BLaER1 treated with 17β-estradiol and CSF1 and Interleukin-3, amounts not matched to agents 10 nM and 100 nM (cell line): ENCODE results near the gene ANKS1A.

Experiments used
- H3K27ac ChIP-seq, 11 experiments: shearing (Covaris generic); formaldehyde crosslinking; 2 replicates each; pipeline ENCODE4 v1.8.1; 2022
- H3K27me3 ChIP-seq, 11 experiments: shearing (Covaris generic); formaldehyde crosslinking; 2 replicates each; pipeline ENCODE4 v1.8.1; 2022
- H3K36me3 ChIP-seq, 11 experiments: shearing (Covaris generic); formaldehyde crosslinking; 2 replicates each; pipeline ENCODE4 v1.8.1; 2022
- H3K4me1 ChIP-seq, 10 experiments: shearing (Covaris generic); formaldehyde crosslinking; 2 replicates each; pipeline ENCODE4 v1.8.1; 2022
- H3K4me2 ChIP-seq, 11 experiments: shearing (Covaris generic); formaldehyde crosslinking; 2 replicates each; pipeline ENCODE4 v1.8.1; 2022
- H3K4me3 ChIP-seq, 10 experiments: shearing (Covaris generic); formaldehyde crosslinking; 2 replicates each; pipeline ENCODE4 v1.8.1; 2022
- H3K9ac ChIP-seq, 11 experiments: shearing (Covaris generic); formaldehyde crosslinking; 2 replicates each; pipeline ENCODE4 v1.8.1; 2022
- H3K9me3 ChIP-seq, 11 experiments: shearing (Covaris generic); formaldehyde crosslinking; replicated peaks in 1 of 11; 2 replicates each; pipeline ENCODE4 v1.8.1; 2022
- H4K20me1 ChIP-seq, 11 experiments: shearing (Covaris generic); formaldehyde crosslinking; 2 replicates each; pipeline ENCODE4 v1.8.1; 2022
- Cebpa-rat ChIP-seq, 11 experiments: shearing (Covaris generic); IDR thresholded peaks; 2 replicates each; pipeline ENCODE4 v1.8.1; 2022

Gene ANKS1A

DNA sequence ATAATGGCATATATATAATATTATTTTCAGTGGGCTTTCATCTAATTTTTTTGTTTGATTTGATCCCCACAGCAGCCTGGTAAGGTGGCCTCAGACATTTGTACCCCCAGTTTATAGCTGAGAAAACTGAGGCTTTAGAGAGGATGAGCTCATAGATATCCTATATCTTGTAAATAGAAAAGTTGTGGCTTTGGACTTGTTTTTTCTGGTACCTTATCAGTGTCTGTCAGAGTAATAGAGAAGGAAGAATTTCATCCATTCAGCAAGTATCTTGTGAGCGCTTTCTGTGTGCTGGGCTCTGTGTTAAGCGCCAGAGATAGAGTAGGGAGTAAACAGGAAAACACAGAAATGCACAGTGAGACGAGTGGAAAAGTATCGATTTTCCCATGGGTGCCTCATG, 29.1 kb upstream of the ANKS1A start:
- no peaks in the 10 kb centered on the region for H3K27me3 ChIP-seq
- no peak overlapping the region for H3K4me2 ChIP-seq
- H3K27ac ChIP-seq: no peak overlapping the region
- no peaks in the 10 kb centered on the region for H3K9me3 ChIP-seq
- no peak for TF ChIP-seq Cebpa-rat (IDR thresholded peaks at IDR 0.05)
- H3K4me3 ChIP-seq: no peak overlapping the region
- peaks cover 82 to 100% (median 95%) of the 10 kb centered on the region in 11 experiments for H3K36me3 ChIP-seq
- H3K9ac ChIP-seq: no peak overlapping the region
- peaks cover 0 to 4% (median 0%) of the 10 kb centered on the region in 11 experiments; a peak in 1 of 22 replicates for H4K20me1 ChIP-seq
- H3K4me1 ChIP-seq: no peaks in the 10 kb centered on the region

DNA sequence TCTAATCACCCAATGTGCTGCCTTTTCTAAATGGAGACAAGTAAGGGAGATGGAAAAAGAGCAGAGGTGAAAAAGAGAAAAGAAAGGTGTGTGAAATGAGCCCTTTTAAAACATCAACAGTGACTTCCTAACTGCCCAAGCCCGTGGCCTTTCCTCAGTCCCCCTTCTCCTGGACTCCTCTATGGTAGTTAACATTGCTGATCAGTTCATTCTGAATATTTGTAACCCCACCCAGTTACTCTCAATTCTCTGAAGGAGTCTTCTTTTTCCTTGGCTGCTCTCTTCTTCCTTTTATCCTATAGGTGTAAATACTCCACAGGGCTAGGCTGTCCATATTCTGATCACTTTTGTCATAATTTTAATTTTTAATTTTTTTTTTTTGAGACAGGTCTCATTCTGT, 28.3 kb upstream of the ANKS1A start:
- Histone ChIP-seq H4K20me1 (peaks cover 0 to 4% (median 0%) of the 10 kb centered on the region in 11 experiments; a peak in 1 of 22 replicates), H3K27me3 (no peaks in the 10 kb centered on the region), H3K36me3 (peaks cover 73 to 100% (median 95%) of the 10 kb centered on the region in 11 experiments), H3K4me2 (no peak overlapping the region), H3K4me1 (no peaks in the 10 kb centered on the region), H3K27ac (no peak overlapping the region), H3K9me3 (no peaks in the 10 kb centered on the region), H3K9ac (no peak overlapping the region), H3K4me3 (no peak overlapping the region)
- no peak for TF ChIP-seq Cebpa-rat (IDR thresholded peaks at IDR 0.05)

- Histone ChIP-seq H3K9me3 (no peaks in the 10 kb centered on the region), H3K4me2 (no peak overlapping the region), H3K27ac (no peak overlapping the region), H3K27me3 (no peaks in the 10 kb centered on the region), H3K4me1 (no peaks in the 10 kb centered on the region), H4K20me1 (peaks cover 0 to 4% (median 0%) of the 10 kb centered on the region in 11 experiments; a peak in 2 of 22 replicates), H3K9ac (0 out of 22 replicates have a peak overlapping the region, but pooled peaks of 1 of the 11 experiments have one; percentile 15), H3K4me3 (no peak overlapping the region), H3K36me3 (peaks cover 58 to 99% (median 93%) of the 10 kb centered on the region in 11 experiments)
- TF ChIP-seq Cebpa-rat (IDR thresholded peaks at IDR 0.05): no peak
Observed at GRCh38 chr6:34864007-34864406, 25.0 kb upstream of the ANKS1A start.

DNA sequence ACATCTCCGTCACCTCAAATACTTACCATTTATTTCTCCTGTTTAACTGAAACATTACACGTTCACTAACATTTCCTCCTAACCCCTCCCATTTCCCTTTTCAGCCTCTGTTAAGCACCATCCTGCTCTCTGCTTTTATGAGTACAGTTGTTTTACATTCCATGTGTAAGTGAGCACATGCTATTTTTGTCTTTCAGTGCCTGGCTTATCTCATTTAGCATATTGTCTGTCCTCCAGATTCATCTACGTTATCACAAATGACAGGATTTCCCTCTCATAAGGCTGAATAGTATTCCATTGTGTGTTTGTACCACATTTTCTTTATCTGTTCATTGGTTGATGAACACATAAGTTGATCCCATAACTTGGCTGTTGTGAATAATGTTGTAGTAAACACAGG, 23.9 kb upstream of the ANKS1A start:
- H3K27ac ChIP-seq: no peak overlapping the region
- H3K4me3 ChIP-seq: no peak overlapping the region
- peaks cover 53 to 99% (median 92%) of the 10 kb centered on the region in 11 experiments for H3K36me3 ChIP-seq
- H3K9ac ChIP-seq: no peak overlapping the region
- H3K9me3 ChIP-seq: no peaks in the 10 kb centered on the region
- no peaks in the 10 kb centered on the region for H3K27me3 ChIP-seq
- peaks cover 0 to 4% (median 0%) of the 10 kb centered on the region in 11 experiments; a peak in 2 of 22 replicates for H4K20me1 ChIP-seq
- no peak for TF ChIP-seq Cebpa-rat (IDR thresholded peaks at IDR 0.05)
- H3K4me1 ChIP-seq: no peaks in the 10 kb centered on the region
- H3K4me2 ChIP-seq: no peak overlapping the region

DNA sequence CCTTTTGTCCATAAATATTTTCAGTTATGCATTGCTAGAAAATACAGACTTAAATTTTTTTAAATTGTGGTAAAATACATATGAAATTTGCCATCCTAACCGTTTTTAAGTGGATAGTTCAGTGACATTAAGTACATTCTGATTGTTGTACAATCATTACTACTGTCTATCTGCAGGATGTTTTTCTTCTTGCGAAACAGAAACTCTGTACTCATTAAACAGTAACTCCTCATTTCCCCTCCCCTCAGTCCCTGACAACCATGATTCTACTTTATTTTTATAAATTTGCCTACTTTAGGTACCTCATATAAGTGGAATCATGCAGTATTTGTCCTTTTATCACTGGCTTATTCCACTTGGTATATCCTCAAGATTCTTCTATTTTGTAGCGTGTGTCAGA, 22.5 kb upstream of the ANKS1A start:
- Histone ChIP-seq H3K36me3 (peaks cover 54 to 99% (median 93%) of the 10 kb centered on the region in 11 experiments), H3K9me3 (no peaks in the 10 kb centered on the region), H3K9ac (no peak overlapping the region), H3K27ac (no peak overlapping the region), H3K4me3 (no peak overlapping the region), H3K27me3 (no peaks in the 10 kb centered on the region), H3K4me1 (no peaks in the 10 kb centered on the region), H4K20me1 (peaks cover 0 to 7% (median 0%) of the 10 kb centered on the region in 11 experiments; a peak in 2 of 22 replicates), H3K4me2 (no peak overlapping the region)
- TF ChIP-seq Cebpa-rat (IDR thresholded peaks at IDR 0.05): no peak

DNA sequence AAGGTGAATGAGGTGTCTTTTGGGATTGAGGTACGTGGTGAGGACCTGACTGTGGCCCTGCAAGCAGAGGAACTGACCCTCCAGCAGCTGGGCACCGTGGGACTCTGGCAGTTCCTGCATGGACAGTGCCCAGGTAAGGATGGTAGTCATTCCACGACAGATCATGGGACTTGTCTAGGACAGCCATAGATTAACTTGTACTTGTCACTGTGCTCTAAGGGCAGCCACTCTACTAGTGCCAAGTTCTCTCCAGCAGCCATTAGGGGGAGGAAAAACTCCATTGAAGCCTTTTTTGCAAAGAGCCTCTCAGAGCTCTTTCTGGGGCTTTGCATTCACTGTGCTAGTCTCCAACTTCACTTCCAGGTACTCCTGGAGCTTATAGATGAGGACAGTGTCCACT, 21.6 kb upstream of the ANKS1A start:
- H3K4me1 ChIP-seq: no peaks in the 10 kb centered on the region
- TF ChIP-seq Cebpa-rat (IDR thresholded peaks at IDR 0.05): no peak
- H3K27me3 ChIP-seq: no peaks in the 10 kb centered on the region
- no peak overlapping the region for H3K27ac ChIP-seq
- H3K9ac ChIP-seq: no peak overlapping the region
- H3K9me3 ChIP-seq: no peaks in the 10 kb centered on the region
- peaks cover 0 to 17% (median 0%) of the 10 kb centered on the region in 11 experiments; a peak in 5 of 22 replicates for H4K20me1 ChIP-seq
- H3K4me2 ChIP-seq: no peak overlapping the region
- peaks cover 64 to 99% (median 93%) of the 10 kb centered on the region in 11 experiments for H3K36me3 ChIP-seq
- no peak overlapping the region for H3K4me3 ChIP-seq

DNA sequence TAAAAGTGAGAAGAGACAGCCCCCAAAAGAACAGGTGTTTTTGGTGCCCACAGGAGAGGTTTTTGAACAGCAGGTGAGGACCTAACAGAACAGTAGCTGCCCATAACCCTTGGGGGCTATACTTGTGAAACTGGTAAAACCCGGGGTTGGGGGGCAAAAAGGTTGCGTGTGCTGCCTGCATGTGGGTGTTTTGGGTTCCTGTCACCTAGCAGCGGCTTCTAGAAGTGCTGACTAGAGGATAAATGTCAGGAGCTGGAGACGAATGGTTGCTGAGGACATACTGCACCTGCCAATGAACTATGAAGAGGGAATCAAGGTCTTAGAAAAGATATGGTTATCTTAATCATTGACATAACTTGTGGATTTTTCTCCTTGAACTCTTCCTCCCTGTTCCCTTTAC, 17.2 kb upstream of the ANKS1A start:
- Histone ChIP-seq H3K4me3 (no peak overlapping the region), H3K9ac (no peak overlapping the region), H4K20me1 (peaks cover 0 to 24% (median 0%) of the 10 kb centered on the region in 11 experiments; a peak in 5 of 22 replicates), H3K4me1 (no peaks in the 10 kb centered on the region), H3K36me3 (peaks cover 88 to 100% (median 97%) of the 10 kb centered on the region in 11 experiments), H3K27ac (no peak overlapping the region), H3K4me2 (no peak overlapping the region), H3K27me3 (no peaks in the 10 kb centered on the region), H3K9me3 (no peaks in the 10 kb centered on the region)
- TF ChIP-seq Cebpa-rat (IDR thresholded peaks at IDR 0.05): no peak

GRCh38 chr6:34872332-34872731, 16.7 kb upstream of the ANKS1A start:
- Histone ChIP-seq H3K36me3 (peaks cover 90 to 100% (median 98%) of the 10 kb centered on the region in 11 experiments), H3K4me1 (no peaks in the 10 kb centered on the region), H3K9ac (no peak overlapping the region), H3K4me2 (no peak overlapping the region), H3K27ac (no peak overlapping the region), H3K27me3 (no peaks in the 10 kb centered on the region), H3K4me3 (no peak overlapping the region), H4K20me1 (peaks cover 0 to 24% (median 0%) of the 10 kb centered on the region in 11 experiments; a peak in 5 of 22 replicates), H3K9me3 (no peaks in the 10 kb centered on the region)
- no peak for TF ChIP-seq Cebpa-rat (IDR thresholded peaks at IDR 0.05)

DNA sequence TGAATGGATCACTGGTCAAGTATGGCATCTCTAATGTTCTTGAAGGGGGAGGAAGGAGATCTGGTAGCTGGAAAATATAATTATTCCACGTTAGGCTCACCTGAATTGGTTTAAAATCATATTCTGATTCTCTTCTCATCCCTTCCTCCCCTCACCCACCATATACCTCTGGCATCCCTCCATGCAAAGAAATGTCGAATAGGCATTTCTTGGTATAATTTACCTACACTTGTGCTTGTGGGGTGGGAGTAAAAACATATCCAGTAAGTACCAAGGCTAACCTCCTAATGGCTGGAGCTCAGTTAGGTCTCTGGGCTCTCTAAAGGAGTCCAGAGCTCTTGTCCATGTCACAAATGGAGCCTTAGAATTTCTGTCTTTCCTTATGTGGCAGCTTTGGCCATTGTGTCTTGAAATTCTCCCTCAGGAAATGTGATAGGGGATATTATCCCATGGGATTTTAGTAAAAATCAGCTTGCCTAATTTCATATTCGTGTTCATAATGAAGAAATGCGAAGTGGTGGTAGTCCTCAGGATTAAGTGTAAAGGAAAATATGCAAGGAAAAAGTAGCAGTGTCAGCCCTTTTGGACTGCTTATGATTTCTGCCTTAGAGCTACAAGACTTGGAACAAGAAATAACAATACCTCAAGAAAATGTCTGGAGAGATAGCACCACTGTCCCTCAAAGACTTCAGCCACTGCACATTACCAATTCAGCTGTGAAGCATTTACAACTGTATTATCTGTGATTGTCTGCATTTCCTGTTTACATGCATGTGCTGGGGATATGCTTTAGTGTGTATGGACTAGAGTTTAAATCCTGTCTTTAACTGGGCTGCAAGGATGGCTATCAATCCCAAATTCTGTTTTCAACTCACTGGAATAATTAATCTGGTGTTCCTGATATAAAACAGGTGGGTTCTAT, 13.5 kb upstream of the ANKS1A start:
- no peaks in the 10 kb centered on the region for H3K9me3 ChIP-seq
- H3K27me3 ChIP-seq: no peaks in the 10 kb centered on the region
- peaks cover 0 to 24% (median 7%) of the 10 kb centered on the region in 11 experiments; a peak in 7 of 22 replicates for H4K20me1 ChIP-seq
- no peak for TF ChIP-seq Cebpa-rat (IDR thresholded peaks at IDR 0.05)
- H3K9ac ChIP-seq: no peak overlapping the region
- peaks cover 97 to 100% (median 100%) of the 10 kb centered on the region in 11 experiments for H3K36me3 ChIP-seq
- peaks cover 0 to 4% (median 0%) of the 10 kb centered on the region in 10 experiments; a peak in 1 of 20 replicates for H3K4me1 ChIP-seq
- H3K4me3 ChIP-seq: no peak overlapping the region
- no peak overlapping the region for H3K4me2 ChIP-seq
- no peak overlapping the region for H3K27ac ChIP-seq
